GM19463 (cell line): ENCODE data around the gene METTL2B.
"Not testable (repeated sequence)": the region's sequence is repeated elsewhere in the genome, so short reads cannot be mapped to it uniquely, and the experiment has no call there.

ENCODE experiments used
- ATAC-seq: cut with Tn5 transposase; IDR thresholded peaks from one replicate; pipeline ENCODE4 v1.9.1; 2021; ENCODE audit warnings: mild to moderate bottlenecking, moderate library complexity; ENCODE audit not compliant: unreplicated experiment

Gene METTL2B

GRCh38 chr7:128523226-128523931 is 46.8 kb downstream of the METTL2B start:
- not testable (repeated sequence) for ATAC-seq

GRCh38 chr7:128523932-128524524 is 47.5 kb downstream of the METTL2B start:
- ATAC-seq, result not testable (repeated sequence)

- not testable (repeated sequence) for ATAC-seq
These were observed 49.0 kb downstream of the METTL2B start for GRCh38 chr7:128525584-128525983.

- ATAC-seq, result not testable (repeated sequence)
These were observed 49.5 kb downstream of the METTL2B start for GRCh38 chr7:128526062-128526466.

- ATAC-seq, result not testable (repeated sequence)
These were observed 52.6 kb downstream of the METTL2B start for GRCh38 chr7:128529191-128529590.

- ATAC-seq, result peak; percentile 12
These were observed 53.7 kb downstream of the METTL2B start for GRCh38 chr7:128530121-128530854.

GRCh38 chr7:128530855-128531104 is 54.2 kb downstream of the METTL2B start:
- ATAC-seq, result no peak

GRCh38 chr7:128531105-128531954 is 54.8 kb downstream of the METTL2B start:
- ATAC-seq, result peak; percentile 77

- peak; percentile 11 for ATAC-seq
These were observed 55.5 kb downstream of the METTL2B start for GRCh38 chr7:128531955-128532478.

GRCh38 chr7:128532956-128533355 is 56.4 kb downstream of the METTL2B start:
- not testable (repeated sequence) for ATAC-seq

GRCh38 chr7:128537410-128537809 is 60.9 kb downstream of the METTL2B start:
- not testable (repeated sequence) for ATAC-seq

GRCh38 chr7:128542530-128542929 is 66.0 kb downstream of the METTL2B start:
- ATAC-seq, result not testable (repeated sequence)

GRCh38 chr7:128543300-128543699 is 66.8 kb downstream of the METTL2B start:
- not testable (repeated sequence) for ATAC-seq

- ATAC-seq, result not testable (repeated sequence)
These were observed 69.8 kb downstream of the METTL2B start for GRCh38 chr7:128546319-128546851.

- ATAC-seq, result no peak
These were observed 74.4 kb downstream of the METTL2B start for GRCh38 chr7:128550920-128551319.

- not testable (repeated sequence) for ATAC-seq
These were observed 77.8 kb downstream of the METTL2B start for GRCh38 chr7:128554394-128554793.
